PC-3 (cell line): ENCODE measurements around the gene ZDHHC18. TPM values are rescaled to one million over a fixed set of nuclear protein-coding genes. Genes with fewer than 3 reads are reported as not detected.

ENCODE experiments used
- ATAC-seq: fragments of 200-7000 bp; cut with Tn5 transposase; 2 replicates; pipeline ENCODE4 v1.9.1; 2020; ENCODE audit warnings: mild to moderate bottlenecking, moderate library complexity
- Bru-seq: library from RNA; stranded (reverse); fragments of 400-500 nt; gene quantifications from one replicate; lab custom pipeline; 2021; lab: Mats Ljungman, UMichigan
- BruChase-seq, 2 experiments: library from RNA; stranded (reverse); fragments of 400-500 nt; gene quantifications; one replicate each; lab custom pipeline; 2021; lab: Mats Ljungman, UMichigan
- BruUV-seq: library from RNA; stranded (reverse); fragments of 400-500 nt; replicated peaks from 2 replicates; lab custom pipeline; 2021; lab: Mats Ljungman, UMichigan
- CTCF ChIA-PET: fragments of 300-600 bp; sonication (Branson Sonifier 250); formaldehyde crosslinking; loops from one replicate; lab custom pipeline; 2022; ENCODE audit warnings: antibody characterized with exemption; lab: Charles Lee
- POLR2A ChIA-PET: fragments of 300-600 bp; sonication (Branson Sonifier 250); formaldehyde crosslinking; loops from one replicate; lab custom pipeline; 2022; ENCODE audit warnings: antibody characterized with exemption; ENCODE audit not compliant: unreplicated experiment; lab: Charles Lee
- DNase-seq: peaks from one replicate; pipeline ENCODE4 v3.0.0-alpha.2; 2015
- H2AFZ ChIP-seq: fragments of 300-600 bp; sonication (generic); 2 replicates; pipeline ENCODE4 v1.6.0; 2016; ENCODE audit warnings: antibody characterized with exemption, low read length
- H3F3A ChIP-seq: fragments of 300-600 bp; sonication (generic); one replicate; pipeline ENCODE4 v1.6.0; 2017; ENCODE audit warnings: antibody characterized with exemption, low read length, control low read depth, mild to moderate bottlenecking; ENCODE audit not compliant: unreplicated experiment
- H3K27ac ChIP-seq: fragments of 300-600 bp; sonication (generic); 2 replicates; pipeline ENCODE4 v1.5.1; 2016; ENCODE audit warnings: mild to moderate bottlenecking, low read length
- H3K27me3 ChIP-seq: fragments of 300-600 bp; sonication (generic); 2 replicates; pipeline ENCODE4 v1.6.1; 2016; ENCODE audit warnings: low read length, mixed read lengths
- H3K36me3 ChIP-seq: fragments of 300-600 bp; sonication (generic); 2 replicates; pipeline ENCODE4 v1.6.1; 2016; ENCODE audit warnings: low read depth, mixed run types, low read length, mixed read lengths
- H3K4me1 ChIP-seq: fragments of 300-600 bp; sonication (generic); 2 replicates; pipeline ENCODE4 v1.5.1; 2016; ENCODE audit warnings: low read length; ENCODE audit not compliant: insufficient read depth
- H3K4me2 ChIP-seq: fragments of 300-600 bp; sonication (generic); 2 replicates; pipeline ENCODE4 v1.6.0; 2016; ENCODE audit warnings: low read length
- H3K4me3 ChIP-seq: fragments of 300-600 bp; sonication (generic); 2 replicates; pipeline ENCODE4 v1.5.1; 2016; ENCODE audit warnings: mild to moderate bottlenecking, low read length, mixed read lengths
- H3K79me2 ChIP-seq: fragments of 300-600 bp; sonication (generic); 2 replicates; pipeline ENCODE4 v1.6.1; 2017; ENCODE audit warnings: low read length, mixed read lengths
- H3K9ac ChIP-seq: fragments of 300-600 bp; sonication (generic); 2 replicates; pipeline ENCODE4 v1.6.0; 2016; ENCODE audit warnings: mild to moderate bottlenecking, low read length
- H3K9me2 ChIP-seq: fragments of 300-600 bp; sonication (generic); replicated peaks from 2 replicates; pipeline ENCODE4 v1.6.1; 2016; ENCODE audit warnings: mixed run types, low read length, mixed read lengths
- H3K9me3 ChIP-seq: fragments of 300-600 bp; sonication (generic); 2 replicates; pipeline ENCODE4 v1.6.1; 2016; ENCODE audit warnings: low read length, mixed read lengths
- H4K20me1 ChIP-seq: fragments of 300-600 bp; sonication (generic); 2 replicates; pipeline ENCODE4 v1.6.1; 2016; ENCODE audit warnings: low read length, mixed read lengths
- CTCF ChIP-seq: fragments of 300-600 bp; sonication (generic); conservative IDR thresholded peaks from 2 replicates; pipeline ENCODE4 v1.5.1; 2017; ENCODE audit warnings: antibody characterized with exemption, low read depth, mild to moderate bottlenecking, low read length
- EZH2 ChIP-seq: fragments of 300-600 bp; sonication (generic); IDR thresholded peaks from one replicate; pipeline ENCODE4 v1.6.1; 2017; ENCODE audit warnings: antibody characterized with exemption, mild to moderate bottlenecking, low read length; ENCODE audit not compliant: unreplicated experiment
- EZH2phosphoT487 ChIP-seq: fragments of 300-600 bp; sonication (generic); IDR thresholded peaks from 2 replicates; pipeline ENCODE4 v1.6.1; 2018; ENCODE audit warnings: mild to moderate bottlenecking, antibody characterized with exemption, low read length, borderline replicate concordance
- intact Hi-C: fragments of 100-400 bp; cut with micrococcal nuclease; formaldehyde crosslinking; loops from 2 replicates; pipeline ENCODE4 v1.9.0; 2023
- long read RNA-seq: library from polyadenylated mRNA; unstranded; transcript quantifications from one replicate; pipeline ENCODE4 v2.0.0, GENCODE V29; 2021; ENCODE audit not compliant: unreplicated experiment
- total RNA-seq: library from RNA; depleted of rRNA; stranded (reverse); fragments of >200 nt; gene quantifications from 2 replicates; pipeline ENCODE4 v1.2.3, GENCODE V29; 2014; rRNA removed

ZDHHC18 gene
- total RNA-seq (18.1 and 26.9 TPM in 2 replicates), Bru-seq, nascent RNA (percentile 62 among the genes with signal in this experiment), BruChase-seq, experiment 1, labeled RNA remaining after a 6-hour chase (percentile 73 among the genes with signal in this experiment), BruChase-seq, experiment 2, labeled RNA remaining after a 2-hour chase (percentile 68 among the genes with signal in this experiment)
- long read RNA-seq, full-length matches to known transcripts: 7 of 37 reads
- long read RNA-seq, partial matches to known transcripts: 16 of 37 reads
- long read RNA-seq, other reads (novel, unspliced or antisense): 14 of 37 reads

GRCh38 chr1:26826261-26827105, at the start of gene ZDHHC18:
ZDHHC18 (plus strand) TSS chr1:26826688; CDS start chr1:26826805, 117 bp downstream.
- Histone ChIP-seq H3K4me1 (peaks cover 40% of the 10 kb centered on the region), H2AFZ (peak within 1 kb of the TSS; percentile 91), H3K27ac (peak within 1 kb of the TSS; percentile 82), H3F3A (no peaks in the 10 kb centered on the region), H3K79me2 (peaks cover 46% of the 10 kb centered on the region), H3K4me3 (peak within 1 kb of the TSS; percentile 82), H3K9me3 (no peaks in the 10 kb centered on the region), H3K4me2 (peak within 1 kb of the TSS; percentile 97), H3K9me2 (no peaks in the 10 kb centered on the region), H3K36me3 (0 out of 2 replicates have a peak, but pooled peaks cover 4% of the 10 kb centered on the region), H4K20me1 (no peaks in the 10 kb centered on the region), H3K27me3 (no peaks in the 10 kb centered on the region), H3K9ac (peak within 1 kb of the TSS; percentile 70)
- ChIA-PET POLR2A (no interaction called here), CTCF (interaction anchor here (0.6 kb wide), 3 partner anchors 64 to 127 kb away, joined by 3 to 6 read pairs (median 5); partner anchors contain the start of genes GPATCH3 and GPN2)
- TF ChIP-seq EZH2 (no peak), EZH2phosphoT487 (no peak), CTCF (peak; percentile 49)
- DNase-seq (peak; percentile 73), ATAC-seq (peak; percentile 89)
- no TSS peak for BruUV-seq
- intact Hi-C loops: no loop called here

GRCh38 chr1:26779098-26779668, 47.3 kb upstream of the ZDHHC18 start:
- H3K4me3 ChIP-seq: no peak overlapping the region
- H2AFZ ChIP-seq: no peak overlapping the region
- DNase-seq: no peak
- TSS peak; percentile 13 for BruUV-seq
- no peak overlapping the region for H3K9ac ChIP-seq
- no peaks in the 10 kb centered on the region for H3K27me3 ChIP-seq
- intact Hi-C loops: no loop called here
- TF ChIP-seq EZH2phosphoT487 (no peak), EZH2 (no peak), CTCF (no peak)
- no peak overlapping the region for H3K4me2 ChIP-seq
- H3F3A ChIP-seq: no peaks in the 10 kb centered on the region
- no peaks in the 10 kb centered on the region for H3K9me2 ChIP-seq
- peaks cover 18% of the 10 kb centered on the region for H3K4me1 ChIP-seq
- H3K9me3 ChIP-seq: no peaks in the 10 kb centered on the region
- ChIA-PET CTCF (no interaction called here), POLR2A (no interaction called here)
- peaks cover 78% of the 10 kb centered on the region for H3K36me3 ChIP-seq
- no peaks in the 10 kb centered on the region for H4K20me1 ChIP-seq
- no peaks in the 10 kb centered on the region; the same call in 1 of the 2 replicates for H3K79me2 ChIP-seq
- ATAC-seq: no peak
- no peak overlapping the region for H3K27ac ChIP-seq
